ENCODE measurements around the gene CCNQ.

DNA sequence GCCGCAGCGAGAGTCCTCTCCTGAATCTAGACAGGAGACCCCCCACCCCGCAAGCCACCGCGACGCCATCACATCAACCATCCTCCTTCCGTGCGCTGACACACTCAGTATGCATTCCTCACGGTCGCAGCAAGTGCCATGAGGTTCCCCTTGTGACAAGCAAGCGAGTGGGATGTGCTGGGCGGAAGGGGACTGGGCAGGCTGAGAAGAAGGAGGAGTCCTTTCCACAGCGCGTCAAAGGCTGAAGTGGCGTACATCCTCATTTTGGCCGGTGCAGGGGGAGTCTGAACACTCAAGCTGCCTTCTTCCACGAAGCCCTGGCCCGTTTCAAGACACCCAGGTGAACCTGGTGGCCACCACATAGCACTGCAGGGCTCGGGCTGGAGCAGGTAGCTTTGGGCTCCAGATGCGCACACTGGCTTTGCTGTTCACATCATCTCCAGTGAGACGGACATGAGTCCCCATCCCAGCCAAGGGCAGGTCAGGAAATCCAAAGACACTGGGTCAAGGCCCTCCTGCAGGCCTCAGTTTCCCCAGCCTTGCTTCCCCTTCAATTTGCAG lies 30.4 kb downstream of the CCNQ start:
- TF ChIP-seq EZH2phosphoT487 (IDR thresholded peaks at IDR 0.05; ENCODE audit: borderline replicate concordance, low read length) = no peak
- TF ChIP-seq CTCF (IDR thresholded peaks at IDR 0.05; ENCODE audit: low read depth, low read length, poor library complexity, severe bottlenecking) = no peak

Data from DOHH2 (cell line).